K562 (cell line): Measurements from ENCODE around the gene CYP21A2. TPM values are rescaled to one million over a fixed set of nuclear protein-coding genes. Genes with fewer than 3 reads are reported as not detected.
A peak's percentile ranks its signal among the peaks of the same experiment; 100 is the strongest.

Source experiments
- ATAC-seq: fragments of 200-7000 bp; cut with Tn5 transposase; 3 replicates; pipeline ENCODE4 v1.9.1; 2020; ENCODE audit warnings: moderate library complexity
- BruUV-seq: library from RNA; stranded (reverse); fragments of 400-500 nt; replicated peaks from 2 replicates; lab custom pipeline; 2021; lab: Mats Ljungman, UMichigan
- CTCF ChIA-PET: fragments of 300-600 bp; formaldehyde crosslinking; extraction: SDS; loops from one replicate; lab custom pipeline; 2021; ENCODE audit warnings: low intra/inter-chr PET ratio; lab: Yijun Ruan, JAX
- POLR2A ChIA-PET: fragments of 300-600, 350-650 bp; sonication (Branson Sonifier 250); formaldehyde crosslinking; extraction: SDS; loops from one replicate; lab custom pipeline; 2021; ENCODE audit warnings: antibody characterized with exemption, inconsistent platforms; lab: Yijun Ruan, JAX
- DNase-seq, 4 experiments: peaks; one replicate each; pipeline versions ENCODE4 v3.0.0 to v3.0.0-alpha.2; 2011 to 2018; ENCODE audit warnings: low spot score in 3 of 4, mixed read lengths in 3 of 4; ENCODE audit errors: extremely low read depth in 1 of 4
- FAIRE-seq: peaks from 2 replicates; lab custom pipeline; 2011; peaks lifted over from hg19 to GRCh38; lab: Jason Lieb, UNC
- H2AFZ ChIP-seq: 2 replicates; pipeline ENCODE4 v1.6.0; 2011; ENCODE audit warnings: low read depth, low read length, control low read depth, inconsistent platforms
- H3K27ac ChIP-seq: fragments of 200-600 bp; 3 replicates; pipeline ENCODE4 v1.8.0; 2011; ENCODE audit warnings: low read depth, mild to moderate bottlenecking, control low read depth, inconsistent platforms, low read length, moderate library complexity, mixed read lengths; ENCODE audit errors: extremely low read depth
- H3K27me3 ChIP-seq, 2 experiments: fragments of 300-600 bp in 1 of 2; 2 replicates in 1 of 2; 3 replicates in 1 of 2; pipeline versions ENCODE4 v1.6.0 to v1.8.0; 2011; ENCODE audit warnings: inconsistent platforms in 2 of 2, low read length in 2 of 2, mild to moderate bottlenecking in 1 of 2, mixed read lengths in 1 of 2, moderate library complexity in 1 of 2; ENCODE audit not compliant: control insufficient read depth in 2 of 2, insufficient read depth in 2 of 2
- H3K36me3 ChIP-seq: fragments of 300-600 bp; 3 replicates; pipeline ENCODE4 v1.8.0; 2011; ENCODE audit warnings: mild to moderate bottlenecking, low read length, inconsistent platforms; ENCODE audit not compliant: control insufficient read depth, insufficient read depth
- H3K4me1 ChIP-seq, 2 experiments: fragments of 200-600 bp in 1 of 2; replicated peaks in 1 of 2; 2 replicates in 1 of 2; 3 replicates in 1 of 2; pipeline versions ENCODE4 v1.5.1 to v1.8.0; 2011; ENCODE audit warnings: inconsistent platforms in 2 of 2, low read length in 2 of 2, mild to moderate bottlenecking in 1 of 2, mixed read lengths in 1 of 2, moderate library complexity in 1 of 2; ENCODE audit not compliant: control insufficient read depth in 2 of 2, insufficient read depth in 2 of 2
- H3K4me2 ChIP-seq: 2 replicates; pipeline ENCODE4 v1.6.1; 2011; ENCODE audit warnings: low read length, control low read depth, inconsistent platforms, mixed read lengths; ENCODE audit not compliant: insufficient read depth
- H3K4me3 ChIP-seq: fragments of 200-600 bp; sonication (generic), shearing (Covaris generic); 2 replicates; pipeline ENCODE4 v1.5.1; 2016; ENCODE audit warnings: control low read depth, inconsistent platforms
- H3K79me2 ChIP-seq: fragments of 200-600 bp; 3 replicates; pipeline ENCODE4 v1.8.0; 2011; ENCODE audit warnings: low read length, inconsistent platforms; ENCODE audit not compliant: control insufficient read depth, insufficient read depth
- H3K9ac ChIP-seq, 2 experiments: 2 replicates each; pipeline versions ENCODE4 v1.6.0 to v1.6.1; 2011; ENCODE audit warnings: low read depth in 2 of 2, low read length in 2 of 2, control low read depth in 1 of 2, inconsistent platforms in 1 of 2, mild to moderate bottlenecking in 1 of 2, mixed read lengths in 1 of 2; ENCODE audit not compliant: insufficient read depth in 1 of 2
- H3K9me1 ChIP-seq: one replicate; pipeline ENCODE4 v1.6.0; 2011; ENCODE audit warnings: inconsistent platforms, mild to moderate bottlenecking, low read length, moderate library complexity; ENCODE audit not compliant: control insufficient read depth, insufficient read depth
- H3K9me3 ChIP-seq: replicated peaks from 2 replicates; pipeline ENCODE4 v1.5.1; 2011; ENCODE audit warnings: low read depth, low read length, inconsistent platforms; ENCODE audit not compliant: control insufficient read depth, insufficient read depth
- H4K20me1 ChIP-seq: replicated peaks from 2 replicates; pipeline ENCODE4 v1.6.1; 2011; ENCODE audit warnings: low read length, inconsistent platforms, mixed read lengths; ENCODE audit not compliant: control insufficient read depth, insufficient read depth
- C11orf30 ChIP-seq: fragments of 450-650 bp; IDR thresholded peaks from 2 replicates; pipeline ENCODE4 v1.6.1; 2016; ENCODE audit warnings: low read depth, mild to moderate bottlenecking
- FOXA3 ChIP-seq, 2 experiments: fragments of 450-650 bp in 1 of 2; sonication (generic) in 1 of 2; formaldehyde crosslinking; IDR thresholded peaks in 1 of 2; conservative IDR thresholded peaks in 1 of 2; 2 replicates each; pipeline versions ENCODE4 v1.4.0 to v1.8.0; 2020 to 2022; ENCODE audit warnings: mild to moderate bottlenecking in 2 of 2, missing genetic modification reagents in 1 of 2
- MAX ChIP-seq: sonication (generic); formaldehyde crosslinking; IDR thresholded peaks from 2 replicates; pipeline ENCODE4 v1.9.0; 2022; ENCODE audit warnings: mild to moderate bottlenecking, missing genetic modification reagents
- MYBL2 ChIP-seq, 2 experiments: fragments of 450-650 bp in 1 of 2; sonication (generic) in 1 of 2; formaldehyde crosslinking in 1 of 2; IDR thresholded peaks; 2 replicates each; pipeline versions ENCODE4 v1.6.1 to v1.8.1; 2017 to 2022; ENCODE audit warnings: borderline replicate concordance in 1 of 2, inconsistent platforms in 1 of 2, low read depth in 1 of 2, mild to moderate bottlenecking in 1 of 2, missing genetic modification reagents in 1 of 2, moderate library complexity in 1 of 2
- NFE2 ChIP-seq: IDR thresholded peaks from 2 replicates; pipeline ENCODE4 v1.6.1; 2014; ENCODE audit warnings: antibody characterized with exemption, low read depth
- SPI1 ChIP-seq: IDR thresholded peaks from 2 replicates; pipeline ENCODE4 v1.6.1; 2011; ENCODE audit warnings: low read depth, low read length, control low read depth, borderline replicate concordance
- VEZF1 ChIP-seq: fragments of 200-800 bp; sonication (Bioruptor generic); IDR thresholded peaks from 2 replicates; pipeline ENCODE4 v1.6.1; 2017; ENCODE audit warnings: missing genetic modification characterization, missing compliant biosample characterization
- WGBS: fragments of 100-300 bp; shearing (Covaris generic); methylation state at CpG from one replicate; pipeline ENCODE4 v1.1.6; 2016; ENCODE audit warnings: low coverage, mixed read lengths; ENCODE audit not compliant: insufficient coverage; ENCODE audit errors: missing lambda C conversion rate; 5-methylcytosine and 5-hydroxymethylcytosine counted together
- in situ Hi-C: fragments of 300-500 bp; cut with MboI; formaldehyde crosslinking; loops from 4 replicates; pipeline ENCODE4 v1.15.0; 2018; ENCODE audit warnings: inconsistent platforms, mixed read lengths
- intact Hi-C: fragments of 100-400 bp; cut with micrococcal nuclease; formaldehyde crosslinking; loops from 2 replicates; pipeline ENCODE4 v1.14.2; 2022
- polyA plus RNA-seq, 8 experiments: library from polyadenylated mRNA; depleted of rRNA in 4 of 8; stranded (reverse) in 5 of 8; unstranded in 3 of 8; fragments of >200 nt; fragmentation: Nextera tagmentation in 2 of 8; fragmentation: Illumina TruSeq in 1 of 8; extraction: Ambion mirVana in 2 of 8; extraction: Trizol in 1 of 8; gene quantifications; 2 replicates each; pipeline versions ENCODE4 v1.2.1 to v1.2.3, GENCODE V29; 2011 to 2014; ENCODE audit warnings: inconsistent platforms in 1 of 8, missing spikeins in 1 of 8
- total RNA-seq, 7 experiments: library from RNA; depleted of rRNA in 6 of 7; stranded (reverse); fragments of >200 nt in 6 of 7; fragmentation: Illumina TruSeq in 2 of 7; extraction: Trizol in 2 of 7; gene quantifications; 2 replicates each; pipeline versions ENCODE4 v1.2.1 to v1.2.3, GENCODE V29; 2011 to 2021; ENCODE audit warnings: low replicate concordance in 1 of 7
- TF ChIP-seq, protein P1 (sequence below), 3 experiments: fragments of 200-800 bp in 1 of 3; fragments of 250-450 bp in 1 of 3; fragments of 450-650 bp in 1 of 3; sonication (Bioruptor Pico) in 1 of 3; sonication (Bioruptor generic) in 1 of 3; formaldehyde crosslinking in 1 of 3; IDR thresholded peaks; 2 replicates each; pipeline versions ENCODE4 v1.6.1 to v1.8.0; 2016 to 2022; ENCODE audit warnings: mild to moderate bottlenecking in 2 of 3, missing genetic modification characterization in 2 of 3, missing compliant biosample characterization in 1 of 3, moderate library complexity in 1 of 3
- TF ChIP-seq, protein P2 (sequence below): fragments of 450-650 bp; formaldehyde crosslinking; conservative IDR thresholded peaks from 2 replicates; pipeline ENCODE4 v1.4.0; 2022; ENCODE audit warnings: mild to moderate bottlenecking, missing genetic modification characterization

Gene CYP21A2
- total and polyA plus RNA-seq, 9 of the 15 experiments (the other 6 are each of a cell fraction or from before 2014, with no cell fraction given), result 0.03 to 1.4 (median 0.19) TPM

GRCh38 chr6:32081168-32081990 lies 43.2 kb downstream of the CYP21A2 start:
- ATAC-seq (peak; percentile 60), DNase-seq (peak; percentile 61 to 77 (median 73)), FAIRE-seq (no peak)
- in situ Hi-C loops (no loop called here), intact Hi-C loops (no loop called here)
- Histone ChIP-seq H3K79me2 (no peaks in the 10 kb centered on the region), H3K27me3 (peaks cover 5 to 35% of the 10 kb centered on the region in 2 experiments; a peak in 4 of 5 replicates), H3K36me3 (no peaks in the 10 kb centered on the region), H3K4me2 (no peak overlapping the region; the same call in 1 of the 2 replicates), H3K9ac (peak overlapping the region in 1 of 2 experiments; percentile 33; a peak in 2 of 4 replicates), H2AFZ (peak overlapping the region; percentile 73), H4K20me1 (peaks cover 4% of the 10 kb centered on the region; the same call in 1 of the 2 replicates), H3K27ac (no peak overlapping the region; the same call in 2 of the 3 replicates), H3K9me1 (no peaks in the 10 kb centered on the region), H3K4me1 (peaks cover 11 to 27% of the 10 kb centered on the region in 2 experiments), H3K9me3 (no peaks in the 10 kb centered on the region), H3K4me3 (no peak overlapping the region)
- 26% methylated on average over 22 of the region's 22 CpGs for WGBS
- ChIA-PET POLR2A (interaction anchor here (0.6 to 1.5 kb wide), 5 partner anchors 10 to 495 kb away, joined by 3 to 4 read pairs (median 4); partner anchors contain the start of gene MPIG6B), CTCF (no interaction called here)
- BruUV-seq, result no TSS peak
- peak; percentile 89 for TF ChIP-seq MAX (CRISPR knock-in tag)
- TF ChIP-seq, protein P1, sequence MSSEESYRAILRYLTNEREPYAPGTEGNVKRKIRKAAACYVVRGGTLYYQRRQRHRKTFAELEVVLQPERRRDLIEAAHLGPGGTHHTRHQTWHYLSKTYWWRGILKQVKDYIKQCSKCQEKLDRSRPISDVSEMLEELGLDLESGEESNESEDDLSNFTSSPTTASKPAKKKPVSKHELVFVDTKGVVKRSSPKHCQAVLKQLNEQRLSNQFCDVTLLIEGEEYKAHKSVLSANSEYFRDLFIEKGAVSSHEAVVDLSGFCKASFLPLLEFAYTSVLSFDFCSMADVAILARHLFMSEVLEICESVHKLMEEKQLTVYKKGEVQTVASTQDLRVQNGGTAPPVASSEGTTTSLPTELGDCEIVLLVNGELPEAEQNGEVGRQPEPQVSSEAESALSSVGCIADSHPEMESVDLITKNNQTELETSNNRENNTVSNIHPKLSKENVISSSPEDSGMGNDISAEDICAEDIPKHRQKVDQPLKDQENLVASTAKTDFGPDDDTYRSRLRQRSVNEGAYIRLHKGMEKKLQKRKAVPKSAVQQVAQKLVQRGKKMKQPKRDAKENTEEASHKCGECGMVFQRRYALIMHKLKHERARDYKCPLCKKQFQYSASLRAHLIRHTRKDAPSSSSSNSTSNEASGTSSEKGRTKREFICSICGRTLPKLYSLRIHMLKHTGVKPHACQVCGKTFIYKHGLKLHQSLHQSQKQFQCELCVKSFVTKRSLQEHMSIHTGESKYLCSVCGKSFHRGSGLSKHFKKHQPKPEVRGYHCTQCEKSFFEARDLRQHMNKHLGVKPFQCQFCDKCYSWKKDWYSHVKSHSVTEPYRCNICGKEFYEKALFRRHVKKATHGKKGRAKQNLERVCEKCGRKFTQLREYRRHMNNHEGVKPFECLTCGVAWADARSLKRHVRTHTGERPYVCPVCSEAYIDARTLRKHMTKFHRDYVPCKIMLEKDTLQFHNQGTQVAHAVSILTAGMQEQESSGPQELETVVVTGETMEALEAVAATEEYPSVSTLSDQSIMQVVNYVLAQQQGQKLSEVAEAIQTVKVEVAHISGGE (CRISPR knock-in tag; IDR thresholded peaks at IDR 0.05), result peak in 1 of 3 experiments; percentile 35; a peak in 1 of 6 replicates
- TF ChIP-seq VEZF1, result peak; percentile 55
- TF ChIP-seq MYBL2 (IDR thresholded peaks at IDR 0.05; ENCODE audit: low read depth), result no peak
- TF ChIP-seq MYBL2 (CRISPR knock-in tag; IDR thresholded peaks at IDR 0.05; ENCODE audit: borderline replicate concordance), result no peak
- TF ChIP-seq, protein P2, sequence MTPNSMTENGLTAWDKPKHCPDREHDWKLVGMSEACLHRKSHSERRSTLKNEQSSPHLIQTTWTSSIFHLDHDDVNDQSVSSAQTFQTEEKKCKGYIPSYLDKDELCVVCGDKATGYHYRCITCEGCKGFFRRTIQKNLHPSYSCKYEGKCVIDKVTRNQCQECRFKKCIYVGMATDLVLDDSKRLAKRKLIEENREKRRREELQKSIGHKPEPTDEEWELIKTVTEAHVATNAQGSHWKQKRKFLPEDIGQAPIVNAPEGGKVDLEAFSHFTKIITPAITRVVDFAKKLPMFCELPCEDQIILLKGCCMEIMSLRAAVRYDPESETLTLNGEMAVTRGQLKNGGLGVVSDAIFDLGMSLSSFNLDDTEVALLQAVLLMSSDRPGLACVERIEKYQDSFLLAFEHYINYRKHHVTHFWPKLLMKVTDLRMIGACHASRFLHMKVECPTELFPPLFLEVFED (CRISPR knock-in tag), result peak; percentile 73; the same call in 1 of the 2 replicates
- peak; percentile 45; the same call in 1 of the 2 replicates for TF ChIP-seq NFE2
- peak; percentile 42; the same call in 1 of the 2 replicates for TF ChIP-seq SPI1
- 0 out of 2 replicates have a peak, but pooled peaks have one; percentile 14 for TF ChIP-seq C11orf30
- TF ChIP-seq FOXA3 (CRISPR knock-in tag; conservative IDR thresholded peaks at IDR 0.05 in 1 of 2, IDR thresholded peaks at IDR 0.05 in 1 of 2), result no peak
